Measurements from ENCODE around the gene MTHFR. TPM values are rescaled to one million over a fixed set of nuclear protein-coding genes. Genes with fewer than 3 reads are reported as not detected.

The MTHFR gene
- total RNA-seq, 1 donor from 2014 or later: 13.0 TPM

DNA sequence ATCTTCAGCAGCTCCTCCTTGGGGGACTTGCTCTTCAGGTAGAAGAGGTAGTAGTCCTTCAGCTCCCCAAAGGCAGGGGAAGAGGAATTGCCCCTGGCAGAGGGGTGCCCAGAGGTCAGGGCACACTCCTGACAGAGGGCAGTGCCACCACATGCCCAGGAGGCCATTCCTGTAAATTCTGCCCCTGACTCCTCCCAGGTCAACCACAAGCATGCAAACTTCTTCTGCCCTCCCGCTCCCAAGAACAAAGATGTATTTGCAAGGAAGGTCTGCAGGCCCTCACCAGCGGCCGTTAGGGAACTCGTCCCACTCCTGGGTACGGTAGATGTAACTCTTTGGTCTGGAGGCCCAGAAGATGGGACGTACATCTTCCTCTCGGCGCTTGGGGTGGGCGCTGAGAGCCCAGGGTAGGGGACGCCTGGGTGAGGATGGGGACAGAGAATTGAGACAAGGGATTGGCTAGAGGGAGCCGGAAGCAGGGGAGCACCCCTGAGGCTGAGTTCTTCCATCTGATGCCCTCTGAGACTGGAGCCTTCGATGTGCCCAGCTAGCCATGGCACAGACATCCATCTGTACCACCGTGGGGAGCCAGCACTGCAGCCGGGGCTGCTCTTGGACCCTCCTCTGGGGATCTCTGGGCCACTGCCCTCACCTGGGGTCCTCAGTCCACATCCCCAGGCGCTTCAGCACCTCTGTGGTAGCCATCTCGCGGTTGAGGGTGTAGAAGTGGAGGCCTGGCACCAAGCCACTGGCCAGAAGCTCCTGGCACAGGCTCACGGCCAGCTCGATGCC, 11.1 kb downstream of the MTHFR start:
- TF ChIP-seq EZH2 (IDR thresholded peaks at IDR 0.05; ENCODE audit: insufficient read depth, low read length) (no peak), CTCF (IDR thresholded peaks at IDR 0.05; ENCODE audit: insufficient read depth, low read depth, low read length) (no peak)
- peaks cover 17% of the 10 kb centered on the region for H3K4me1 ChIP-seq (ENCODE audit: insufficient read depth, low read length)

DNA sequence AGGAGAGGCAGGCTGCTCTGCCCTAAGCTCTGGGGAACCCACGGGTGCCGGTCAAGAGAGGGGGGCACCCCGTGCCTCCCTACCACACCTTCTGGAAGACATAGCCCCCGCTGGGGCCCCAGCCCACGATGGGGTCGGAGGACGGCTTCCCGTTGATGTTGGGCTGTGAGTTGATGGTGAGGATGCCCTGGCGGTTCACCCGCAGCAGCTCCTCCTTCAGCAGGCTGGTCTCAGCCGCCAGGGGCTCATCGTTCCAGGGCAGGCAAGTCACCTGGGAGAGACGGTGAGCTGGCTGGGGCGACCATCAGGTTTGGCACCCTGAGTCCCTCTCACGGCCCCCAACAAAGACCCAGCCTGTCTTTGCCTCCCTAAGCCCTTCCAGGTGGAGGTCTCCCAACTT, 11.9 kb downstream of the MTHFR start:
- no peaks in the 10 kb centered on the region for H3K27me3 ChIP-seq (ENCODE audit: insufficient read depth, low read length)
- H3K27ac Mint-ChIP-seq (ENCODE audit: unreplicated experiment): no peak overlapping the region
- H3K9me3 ChIP-seq (ENCODE audit: insufficient read depth, low read depth, low read length): no peaks in the 10 kb centered on the region
- no peaks in the 10 kb centered on the region for H4K20me1 ChIP-seq (ENCODE audit: insufficient read depth, low read length)
- no peak overlapping the region for H3K4me2 ChIP-seq (ENCODE audit: low read length)
- no peak overlapping the region for H3K9ac ChIP-seq (ENCODE audit: low read length)
- H3K79me2 ChIP-seq (ENCODE audit: insufficient read depth, low read length): no peaks in the 10 kb centered on the region
- peaks cover 31% of the 10 kb centered on the region for H3K36me3 Mint-ChIP-seq (ENCODE audit: low read depth, unreplicated experiment)
- H3K27me3 Mint-ChIP-seq (ENCODE audit: low read depth, unreplicated experiment): no peaks in the 10 kb centered on the region
- H3K27ac ChIP-seq (ENCODE audit: low read depth, low read length): no peak overlapping the region
- H3K4me3 Mint-ChIP-seq (ENCODE audit: unreplicated experiment): no peak overlapping the region
- peaks cover 17% of the 10 kb centered on the region for H3K4me1 ChIP-seq (ENCODE audit: insufficient read depth, low read length)
- no peaks in the 10 kb centered on the region for H3K9me3 Mint-ChIP-seq (ENCODE audit: unreplicated experiment)
- no peak for TF ChIP-seq CTCF (IDR thresholded peaks at IDR 0.05; ENCODE audit: insufficient read depth, low read depth, low read length)
- TF ChIP-seq EZH2 (IDR thresholded peaks at IDR 0.05; ENCODE audit: insufficient read depth, low read length): no peak
- no peak for DNase-seq (ENCODE audit: low read depth)
- no peaks in the 10 kb centered on the region for H3K36me3 ChIP-seq (ENCODE audit: insufficient read depth, low read length)
- no peak overlapping the region for H2AFZ ChIP-seq (ENCODE audit: low read depth, low read length)
- no peak overlapping the region for H3K4me3 ChIP-seq (ENCODE audit: insufficient read depth, low read depth, low read length)
- peaks cover 18% of the 10 kb centered on the region for H3K4me1 Mint-ChIP-seq (ENCODE audit: low read depth, unreplicated experiment)
- FAIRE-seq: no peak

More for the DNA sequence above, 11.1 kb downstream of the MTHFR start:
- Histone ChIP-seq H3K79me2 (ENCODE audit: insufficient read depth, low read length) (no peaks in the 10 kb centered on the region), H3K27ac (ENCODE audit: low read depth, low read length) (no peak overlapping the region), H3K9ac (ENCODE audit: low read length) (no peak overlapping the region), H3K4me2 (ENCODE audit: low read length) (no peak overlapping the region), H3K4me3 (ENCODE audit: insufficient read depth, low read depth, low read length) (no peak overlapping the region), H3K9me3 (ENCODE audit: insufficient read depth, low read depth, low read length) (no peaks in the 10 kb centered on the region), H4K20me1 (ENCODE audit: insufficient read depth, low read length) (no peaks in the 10 kb centered on the region), H3K36me3 (ENCODE audit: insufficient read depth, low read length) (no peaks in the 10 kb centered on the region), H2AFZ (ENCODE audit: low read depth, low read length) (no peak overlapping the region), H3K27me3 (ENCODE audit: insufficient read depth, low read length) (no peaks in the 10 kb centered on the region)
- Mint-ChIP-seq H3K9me3 (ENCODE audit: unreplicated experiment) (no peaks in the 10 kb centered on the region), H3K27ac (ENCODE audit: unreplicated experiment) (no peak overlapping the region), H3K36me3 (ENCODE audit: low read depth, unreplicated experiment) (peaks cover 31% of the 10 kb centered on the region), H3K4me1 (ENCODE audit: low read depth, unreplicated experiment) (peaks cover 18% of the 10 kb centered on the region), H3K27me3 (ENCODE audit: low read depth, unreplicated experiment) (no peaks in the 10 kb centered on the region), H3K4me3 (ENCODE audit: unreplicated experiment) (no peak overlapping the region)
- no peak for DNase-seq (ENCODE audit: low read depth)
- no peak for FAIRE-seq

- no peak overlapping the region for H2AFZ ChIP-seq (ENCODE audit: low read depth, low read length)
- no peak overlapping the region for H3K27ac ChIP-seq (ENCODE audit: low read depth, low read length)
- Mint-ChIP-seq H3K27ac (ENCODE audit: unreplicated experiment) (no peak overlapping the region), H3K9me3 (ENCODE audit: unreplicated experiment) (no peaks in the 10 kb centered on the region), H3K36me3 (ENCODE audit: low read depth, unreplicated experiment) (peaks cover 31% of the 10 kb centered on the region), H3K4me3 (ENCODE audit: unreplicated experiment) (no peak overlapping the region), H3K4me1 (ENCODE audit: low read depth, unreplicated experiment) (peaks cover 20% of the 10 kb centered on the region), H3K27me3 (ENCODE audit: low read depth, unreplicated experiment) (no peaks in the 10 kb centered on the region)
- no peaks in the 10 kb centered on the region for H3K36me3 ChIP-seq (ENCODE audit: insufficient read depth, low read length)
- no peaks in the 10 kb centered on the region for H4K20me1 ChIP-seq (ENCODE audit: insufficient read depth, low read length)
- peaks cover 24% of the 10 kb centered on the region for H3K4me1 ChIP-seq (ENCODE audit: insufficient read depth, low read length)
- no peak for TF ChIP-seq CTCF (IDR thresholded peaks at IDR 0.05; ENCODE audit: insufficient read depth, low read depth, low read length)
- TF ChIP-seq EZH2 (IDR thresholded peaks at IDR 0.05; ENCODE audit: insufficient read depth, low read length): no peak
- no peak overlapping the region for H3K4me2 ChIP-seq (ENCODE audit: low read length)
- H3K9ac ChIP-seq (ENCODE audit: low read length): no peak overlapping the region
- DNase-seq (ENCODE audit: low read depth) (no peak), FAIRE-seq (no peak)
- H3K4me3 ChIP-seq (ENCODE audit: insufficient read depth, low read depth, low read length): no peak overlapping the region
- no peaks in the 10 kb centered on the region for H3K9me3 ChIP-seq (ENCODE audit: insufficient read depth, low read depth, low read length)
- H3K27me3 ChIP-seq (ENCODE audit: insufficient read depth, low read length): no peaks in the 10 kb centered on the region
- no peaks in the 10 kb centered on the region for H3K79me2 ChIP-seq (ENCODE audit: insufficient read depth, low read length)
Measured at GRCh38 chr1:11792106-11792505, 13.7 kb downstream of the MTHFR start.

All from astrocyte (in vitro differentiated cells and primary cell).